Kidney glomerular epithelial cell (primary cell): Measurements from ENCODE around the gene XAB2.
"Not testable (repeated sequence)": the region's sequence is repeated elsewhere in the genome, so short reads cannot be mapped to it uniquely, and the experiment has no call there.

ENCODE experiments used
- DNase-seq: peaks from one replicate; lab custom pipeline; 2025; lab: John Stamatoyannopoulos, UW

XAB2 gene

DNA sequence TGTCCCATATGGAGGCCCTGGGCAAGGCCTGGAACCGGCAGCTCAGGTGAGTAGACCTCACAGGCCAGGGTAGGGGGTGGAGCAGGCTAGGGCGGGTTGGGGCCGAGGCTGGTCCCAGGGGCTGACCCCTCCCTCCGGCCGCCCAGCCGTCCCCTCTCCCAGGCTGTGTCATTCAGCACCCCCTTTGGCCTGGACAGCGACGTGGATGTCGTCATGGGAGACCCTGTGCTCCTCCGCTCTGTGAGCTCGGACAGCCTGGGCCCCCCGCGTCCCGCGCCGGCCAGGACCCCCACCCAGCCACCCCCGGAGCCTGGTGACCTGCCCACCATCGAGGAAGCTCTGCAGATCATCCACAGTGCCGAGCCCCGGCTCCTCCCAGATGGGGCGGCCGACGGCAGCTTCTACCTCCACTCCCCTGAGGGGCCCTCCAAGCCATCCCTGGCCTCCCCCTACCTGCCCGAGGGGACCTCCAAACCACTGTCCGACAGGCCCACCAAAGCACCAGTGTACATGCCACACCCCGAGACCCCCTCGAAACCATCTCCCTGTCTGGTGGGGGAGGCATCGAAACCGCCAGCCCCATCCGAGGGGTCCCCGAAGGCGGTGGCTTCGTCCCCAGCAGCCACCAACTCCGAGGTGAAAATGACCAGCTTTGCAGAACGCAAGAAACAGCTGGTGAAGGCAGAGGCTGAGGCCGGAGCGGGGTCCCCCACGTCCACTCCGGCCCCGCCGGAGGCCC is 17.6 kb downstream of the XAB2 start:
- no peak for DNase-seq

DNA sequence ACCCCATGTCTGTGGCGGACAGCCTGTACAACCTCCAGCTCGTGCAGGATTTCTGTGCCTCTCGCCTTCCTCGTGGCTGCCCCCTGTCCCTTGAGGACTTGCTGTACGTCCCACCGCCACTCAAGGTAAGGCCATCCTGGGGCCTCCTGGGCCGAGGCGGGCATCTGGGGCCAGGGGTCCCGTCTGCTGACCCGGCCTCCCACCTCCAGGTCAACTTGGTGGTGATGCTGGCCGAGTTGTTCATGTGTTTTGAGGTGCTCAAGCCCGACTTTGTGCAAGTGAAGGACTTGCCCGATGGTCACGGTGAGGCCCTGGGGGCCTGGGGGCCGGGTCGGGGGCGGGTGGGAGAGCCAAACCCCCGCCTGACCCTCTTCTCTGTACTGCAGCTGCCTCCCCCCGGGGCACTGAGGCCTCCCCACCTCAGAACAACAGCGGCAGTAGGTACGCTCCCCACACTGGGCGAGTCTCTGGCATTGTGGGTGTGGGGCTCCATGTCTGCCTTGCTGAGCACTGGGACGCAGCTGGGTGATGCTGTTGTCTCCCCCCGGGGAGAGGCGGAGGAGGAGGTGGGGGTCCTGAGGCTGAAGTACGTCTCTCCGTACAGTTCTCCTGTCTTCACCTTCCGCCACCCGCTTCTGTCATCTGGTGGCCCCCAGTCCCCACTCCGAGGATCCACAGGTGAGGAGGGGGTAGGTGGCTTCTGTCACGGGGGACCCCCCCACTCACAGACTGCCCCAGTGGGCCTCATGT is 18.7 kb downstream of the XAB2 start:
- no peak for DNase-seq

- DNase-seq, result no peak
Measured at GRCh38 chr19:7607874-7608560, 21.3 kb downstream of the XAB2 start.

DNA sequence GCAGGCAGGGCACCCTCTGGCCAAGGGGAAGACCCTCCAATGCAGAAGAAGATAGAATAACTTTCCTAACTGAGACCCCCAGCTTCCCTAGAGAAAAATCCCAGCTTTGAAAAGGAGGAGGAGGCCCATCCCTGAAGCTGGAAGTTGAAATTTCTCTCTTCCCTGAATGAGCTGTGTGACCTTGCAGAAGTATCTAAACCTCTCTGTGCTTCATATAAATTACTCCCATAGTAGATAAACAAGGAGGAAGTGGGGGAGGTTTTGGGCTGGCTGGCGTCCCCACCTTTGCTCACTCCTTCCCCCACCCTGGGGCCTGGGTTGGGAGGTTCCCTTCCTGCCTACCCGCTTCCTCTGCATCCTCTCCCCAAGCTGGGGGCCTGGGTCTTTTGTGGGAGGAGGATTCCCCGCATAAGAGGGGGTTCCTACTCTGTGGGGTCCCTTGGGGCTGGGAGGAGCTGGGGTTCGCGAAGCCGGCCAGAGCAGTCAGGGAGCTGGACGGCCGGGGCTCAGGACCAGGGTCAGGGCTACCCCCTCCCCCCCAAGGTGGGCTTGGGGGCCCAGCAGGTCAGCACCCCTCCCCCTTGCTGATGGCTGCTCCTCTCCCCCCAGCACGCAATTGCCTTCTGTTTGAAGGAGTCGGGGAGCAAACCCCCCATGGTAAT is 22.0 kb downstream of the XAB2 start:
- no peak for DNase-seq

DNA sequence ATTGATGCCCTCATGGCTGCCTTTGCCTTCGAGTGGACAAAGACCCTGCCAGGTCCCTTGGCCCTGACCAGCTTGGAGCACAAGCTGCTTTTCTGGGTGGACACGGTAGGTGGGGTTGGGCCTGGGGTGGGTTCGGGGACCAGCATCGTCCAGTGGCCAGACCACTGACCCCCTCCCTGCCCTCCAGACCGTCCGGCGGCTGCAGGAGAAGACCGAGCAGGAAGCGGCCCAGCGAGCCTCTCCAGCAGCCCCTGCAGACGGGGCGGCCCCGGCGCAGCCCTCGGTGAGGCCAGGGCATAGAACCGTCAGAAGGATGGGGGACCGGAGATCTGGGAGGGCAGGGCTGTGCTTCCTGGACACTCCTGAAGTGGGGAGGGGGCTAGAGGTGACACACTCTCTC is 23.1 kb downstream of the XAB2 start:
- no peak for DNase-seq

DNA sequence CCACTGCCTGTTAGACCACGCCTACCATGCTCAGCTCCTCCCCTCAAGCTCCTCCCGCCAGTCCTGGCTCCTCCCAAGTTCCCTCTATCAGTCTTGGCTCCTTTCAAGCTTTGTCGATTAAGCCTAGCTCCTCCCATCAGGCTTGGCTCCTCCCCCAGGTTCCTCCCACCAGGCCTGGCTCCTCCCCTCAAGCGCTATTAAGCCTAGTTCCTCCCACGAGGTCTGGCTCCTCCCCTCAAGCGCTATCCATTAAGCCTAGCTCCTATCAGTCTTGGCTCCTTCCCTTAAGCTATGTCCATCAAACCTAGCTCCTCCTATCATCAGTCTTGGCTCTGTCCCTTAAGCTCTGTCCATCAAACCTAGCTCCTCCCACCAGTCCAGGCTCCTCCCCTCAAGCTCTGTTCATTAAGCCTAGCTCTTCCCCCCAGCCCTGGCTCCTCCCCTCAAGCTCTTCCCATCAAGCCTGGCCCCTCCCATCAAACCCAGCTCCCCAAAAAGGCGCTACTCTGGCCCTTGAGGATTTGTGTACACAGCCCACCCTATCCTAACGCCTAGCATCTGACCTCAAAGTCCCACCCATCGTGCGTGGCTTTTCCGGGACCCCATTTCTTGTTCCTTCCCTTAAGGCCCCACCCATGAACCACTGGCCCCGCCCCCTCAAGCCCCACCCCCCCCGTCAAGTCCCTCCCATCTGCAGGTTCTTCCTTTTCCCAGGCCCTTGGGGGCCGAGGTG is 23.7 kb downstream of the XAB2 start:
- DNase-seq, result no peak

DNA sequence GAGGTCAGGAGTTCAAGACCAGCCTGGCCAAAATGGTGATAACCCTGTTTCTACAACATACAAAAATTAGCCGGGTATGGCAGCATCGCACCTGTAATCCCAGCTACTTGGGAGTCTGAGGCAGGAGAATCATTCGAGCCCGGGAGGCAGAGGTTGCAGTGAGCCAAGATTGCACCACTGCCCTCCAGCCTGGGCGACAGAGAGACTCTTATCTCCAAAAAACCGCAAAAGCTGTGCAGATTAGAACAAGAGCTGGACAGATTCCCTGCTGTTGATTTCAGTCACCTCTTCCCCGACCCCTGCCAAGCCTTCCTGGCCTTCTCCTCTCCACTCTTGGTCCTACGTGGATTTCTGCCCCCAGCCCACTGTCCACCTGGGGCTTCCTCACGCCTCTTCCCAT is 25.4 kb downstream of the XAB2 start:
- no peak for DNase-seq

DNA sequence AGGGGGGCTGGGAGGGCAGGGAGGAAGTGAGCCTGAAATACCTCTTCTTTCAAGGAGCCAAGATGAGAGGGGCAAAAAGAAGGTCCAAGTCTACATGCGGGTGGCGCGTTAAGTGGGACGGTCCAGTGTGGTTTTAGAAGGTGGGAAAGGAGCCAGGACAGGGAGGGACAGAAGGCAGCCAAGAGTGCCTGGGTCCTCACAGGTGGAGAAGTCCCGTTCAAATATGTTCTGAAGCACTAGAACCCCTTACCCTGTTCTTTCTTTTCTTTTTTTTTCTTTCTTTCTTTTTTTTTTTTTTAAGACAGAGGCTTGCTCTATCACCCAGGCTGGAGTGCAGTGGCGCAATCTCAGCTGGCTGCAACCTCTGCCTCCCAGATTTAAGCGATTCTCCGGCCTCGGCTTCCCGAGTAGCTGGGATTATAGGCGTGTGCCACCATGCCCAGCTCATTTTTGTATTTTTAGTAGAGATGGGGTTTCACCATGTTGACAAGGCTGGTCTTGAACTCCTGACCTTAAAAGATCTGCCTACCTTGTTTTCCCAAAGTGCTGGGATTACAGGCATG is 26.3 kb downstream of the XAB2 start:
- no peak for DNase-seq

DNA sequence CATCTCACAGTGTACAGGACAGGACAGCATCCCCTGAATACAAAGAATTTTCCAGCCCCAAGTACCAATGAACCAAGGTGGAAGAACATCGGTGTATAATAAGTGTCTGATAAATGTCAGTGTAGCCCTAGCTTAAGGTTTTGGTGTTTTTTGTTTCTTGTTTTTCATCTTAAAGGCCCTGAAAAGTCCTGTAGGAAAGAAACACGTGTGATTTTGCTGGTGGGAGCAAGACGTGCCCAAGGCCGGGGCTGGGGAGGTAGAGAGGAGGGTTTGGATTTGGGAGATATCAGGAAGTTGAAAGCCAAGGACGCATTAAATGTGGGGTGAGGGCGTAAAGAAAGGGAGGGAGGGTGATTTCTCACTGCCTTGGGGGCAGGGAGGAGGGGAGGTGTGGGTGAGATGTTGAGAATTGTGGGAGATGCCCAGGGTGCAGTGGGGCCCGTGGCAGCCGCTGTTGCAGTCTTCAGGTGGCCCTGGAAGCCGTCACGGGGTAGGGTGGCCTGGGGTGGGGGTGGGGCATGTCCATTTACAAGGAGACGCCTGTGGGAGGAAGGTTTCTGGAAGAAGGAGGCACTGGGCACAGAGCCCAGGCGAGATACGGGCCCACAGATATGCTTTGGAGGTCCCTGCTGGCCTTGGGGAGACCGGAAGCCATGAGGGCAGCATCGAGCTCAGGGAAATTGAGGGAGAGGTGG is 27.0 kb downstream of the XAB2 start:
- DNase-seq, result no peak

DNA sequence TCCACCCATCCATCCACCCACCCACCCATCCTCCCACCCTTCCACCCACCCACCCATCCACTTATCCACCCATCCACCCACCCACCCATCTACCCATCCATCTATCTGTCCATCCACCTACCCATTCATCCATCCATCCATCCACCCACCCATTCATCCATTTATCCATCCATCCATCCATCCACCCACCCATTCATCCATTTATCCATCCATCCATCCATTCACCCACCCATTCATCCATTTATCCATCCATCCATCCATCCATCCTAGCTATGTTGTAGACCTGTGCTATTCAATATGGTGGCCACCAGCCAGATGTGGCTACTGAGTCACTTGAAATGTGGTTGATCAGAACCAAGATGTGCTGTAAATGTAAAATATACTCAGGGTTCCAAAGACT is 28.6 kb downstream of the XAB2 start:
- no peak for DNase-seq

GRCh38 chr19:7598180-7598579 is 31.2 kb downstream of the XAB2 start:
- DNase-seq, result no peak

- DNase-seq, result no peak
Measured at GRCh38 chr19:7597689-7598088, 31.7 kb downstream of the XAB2 start.

DNA sequence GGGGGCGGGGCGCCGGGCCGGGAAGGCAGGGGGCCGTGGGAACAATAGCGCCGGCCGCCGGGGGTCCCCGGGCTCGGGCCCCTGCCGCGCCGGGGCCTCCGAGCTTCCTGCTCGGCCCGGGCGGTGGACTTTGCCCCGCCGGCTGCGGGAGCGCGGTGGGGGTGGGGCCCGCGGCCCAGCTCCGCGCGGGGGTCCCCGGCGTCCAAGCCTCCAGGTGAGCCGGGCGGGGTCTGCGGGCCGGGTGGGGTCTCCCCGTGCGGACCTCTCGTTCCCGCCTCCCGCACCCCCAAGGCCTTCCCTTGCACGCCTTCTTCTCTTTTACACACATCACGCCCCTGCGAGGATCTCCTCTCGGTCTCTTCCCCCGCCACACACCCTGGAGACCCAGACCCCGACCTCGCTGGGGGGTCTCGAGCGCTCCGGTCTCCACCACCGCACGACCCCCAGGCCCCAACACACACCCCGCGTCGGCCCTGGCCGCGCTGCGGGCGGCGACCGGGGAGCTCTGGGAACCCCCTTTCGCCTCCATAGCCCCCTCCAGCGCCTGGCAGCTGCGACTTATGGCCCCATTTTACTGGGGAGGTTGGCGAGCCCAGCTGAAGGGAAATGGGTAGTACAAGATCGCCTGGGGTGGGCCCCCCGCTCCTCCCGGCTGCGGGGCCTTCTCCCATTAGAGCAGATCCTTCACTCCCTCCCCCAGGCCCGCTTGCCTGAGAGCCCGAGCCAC is 33.0 kb downstream of the XAB2 start:
- DNase-seq, result no peak

DNA sequence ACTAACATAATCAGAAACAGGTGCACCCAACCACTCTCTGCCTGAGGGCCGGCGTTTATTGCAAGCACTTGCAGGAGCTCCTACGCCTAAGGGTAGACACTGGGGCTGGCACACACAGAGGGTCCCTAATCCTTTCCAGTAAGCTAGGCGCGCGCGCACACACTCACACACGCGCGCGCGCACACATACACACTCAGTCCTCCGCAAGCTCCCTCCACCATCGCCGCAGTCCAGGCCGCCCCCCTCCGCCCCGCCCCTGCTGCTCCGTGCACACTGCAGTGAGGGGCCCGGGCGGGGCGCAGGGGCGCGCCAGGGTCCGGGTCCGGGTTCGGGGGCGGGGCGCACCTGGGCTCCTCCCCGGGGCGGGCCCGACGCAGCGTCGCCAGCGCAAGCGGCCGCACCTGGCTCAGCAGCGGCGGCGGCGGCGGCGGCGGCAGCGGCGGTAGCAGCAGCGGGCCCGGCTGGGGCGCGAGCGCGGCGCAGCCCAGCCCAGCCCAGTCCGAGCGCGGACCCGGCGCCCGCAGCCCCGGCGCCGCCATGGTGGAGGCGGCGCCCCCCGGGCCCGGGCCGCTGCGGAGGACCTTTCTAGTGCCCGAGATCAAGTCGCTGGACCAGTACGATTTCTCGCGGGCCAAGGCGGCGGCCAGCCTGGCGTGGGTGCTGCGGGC is 33.7 kb downstream of the XAB2 start, which contains the start of gene CAMSAP3:
Gene CAMSAP3, plus strand, starts transcription at position 398 of the 668 bp plus-strand sequence. Its CDS starts 140 bp downstream, at position 538.
- DNase-seq, result no peak

GRCh38 chr19:7590256-7590655 is 39.1 kb downstream of the XAB2 start:
- DNase-seq, result no peak

DNA sequence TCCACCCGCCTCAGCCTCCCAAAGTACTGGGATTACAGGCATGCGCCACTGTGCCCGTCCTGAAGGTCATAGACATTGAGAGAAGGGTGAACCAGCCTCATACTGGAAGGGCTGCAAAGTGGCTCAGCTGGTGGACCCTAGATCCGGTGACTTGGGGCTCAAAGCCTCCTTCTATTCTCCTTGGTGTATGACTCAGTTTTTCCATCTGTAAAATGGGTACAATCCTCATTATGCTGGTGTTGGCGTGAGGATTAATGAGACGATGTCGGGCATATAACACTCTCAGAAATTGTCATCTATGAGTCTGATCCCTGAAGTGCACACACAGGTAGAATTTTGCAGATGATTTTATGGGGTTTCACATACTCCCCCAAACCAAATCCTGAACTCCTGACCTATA is 39.5 kb downstream of the XAB2 start:
- no peak for DNase-seq

GRCh38 chr19:7582446-7582845 is 46.9 kb downstream of the XAB2 start:
- DNase-seq, result no peak

DNA sequence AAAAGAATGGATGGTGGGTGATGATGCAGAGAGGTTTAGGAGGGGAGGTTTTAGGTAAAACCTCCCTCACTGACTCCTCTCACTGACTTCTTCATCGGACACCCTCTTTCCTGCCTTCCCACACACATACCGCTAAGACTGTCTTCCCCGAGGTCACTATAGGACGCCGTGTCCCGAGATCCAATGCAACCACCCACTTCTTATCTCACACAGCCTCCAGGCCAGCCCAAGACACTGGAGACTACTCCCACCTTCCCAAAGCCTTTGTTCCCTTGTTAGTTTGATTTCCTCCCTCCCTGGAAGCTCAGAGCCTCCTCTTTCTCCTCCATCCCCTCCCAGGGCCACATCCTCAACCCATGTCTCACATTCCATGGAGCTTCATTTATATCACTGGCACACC is 50.2 kb downstream of the XAB2 start:
- no peak for DNase-seq

DNA sequence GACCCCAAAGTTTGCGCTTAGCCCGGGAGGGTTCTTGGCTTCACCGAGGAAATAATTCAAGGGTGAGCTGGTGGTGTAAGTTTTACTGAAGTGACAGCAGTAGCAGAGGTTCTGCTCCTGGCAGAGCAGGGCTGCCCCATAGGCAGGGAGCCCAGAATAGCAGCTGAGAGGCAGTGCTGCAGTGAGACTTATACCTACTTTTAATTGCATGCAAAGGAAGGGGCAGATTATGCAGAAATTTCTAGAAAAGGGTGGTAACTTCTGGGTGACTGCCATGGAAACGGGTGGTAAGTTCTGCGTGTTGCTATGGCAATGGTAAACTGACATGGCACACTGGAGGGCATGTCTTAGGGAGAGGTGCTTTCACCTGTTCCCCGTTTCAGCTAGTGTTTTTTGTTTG is 51.2 kb downstream of the XAB2 start:
- no peak for DNase-seq

- not testable (repeated sequence) for DNase-seq
Measured at GRCh38 chr19:7577422-7577821, 51.9 kb downstream of the XAB2 start.
